GM23248 (cell line): ENCODE results near the gene MAP2K5.

Experiments used
- EZH2 ChIP-seq: fragments of 200-600 bp; sonication (generic); IDR thresholded peaks from 2 replicates; pipeline ENCODE4 v1.6.1; 2018; ENCODE audit warnings: antibody characterized with exemption, mild to moderate bottlenecking; ENCODE audit not compliant: insufficient read depth, poor library complexity, severe bottlenecking
- EZH2phosphoT487 ChIP-seq: fragments of 200-600 bp; sonication (generic); IDR thresholded peaks from 2 replicates; pipeline ENCODE4 v1.6.1; 2018; ENCODE audit warnings: antibody characterized with exemption, moderate library complexity, mild to moderate bottlenecking, low read depth; ENCODE audit not compliant: insufficient read depth

DNA sequence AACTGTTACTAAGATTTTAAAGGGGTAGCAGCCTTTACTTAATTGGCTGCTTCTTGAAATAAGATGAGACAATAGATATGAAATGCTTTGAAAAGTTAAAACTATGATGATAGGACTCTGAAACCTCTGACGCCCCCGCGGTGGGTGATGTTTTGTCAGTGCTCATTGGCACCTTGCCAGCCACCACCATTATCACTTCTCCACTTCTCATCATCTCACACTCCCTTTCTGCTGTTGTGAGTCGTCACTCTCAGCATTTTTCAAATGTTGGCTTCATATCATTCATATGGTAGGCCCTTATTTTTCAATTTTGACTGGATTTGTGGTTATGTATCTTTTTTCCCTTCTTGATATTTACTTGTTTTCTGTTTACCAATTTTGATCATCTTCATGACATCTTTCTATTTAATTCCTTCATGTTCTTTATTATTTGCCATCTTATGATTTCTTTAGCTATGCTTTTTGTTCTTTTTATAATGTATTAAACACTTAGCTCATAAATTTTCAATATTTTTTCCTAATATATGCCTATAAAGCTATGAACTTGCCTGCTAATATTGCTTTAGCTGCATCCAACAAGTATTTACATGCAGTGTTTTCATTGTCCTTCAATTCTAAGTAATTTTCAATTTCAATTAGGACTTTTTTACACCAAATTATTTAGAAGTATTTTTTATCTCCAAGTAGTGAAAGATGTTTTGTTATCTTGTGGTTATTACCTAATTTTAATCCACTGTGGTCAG, 252.5 kb downstream of the MAP2K5 start:
- TF ChIP-seq EZH2, result no peak
- no peak for TF ChIP-seq EZH2phosphoT487
